Neural cell (in vitro differentiated cells): ENCODE data around the gene HMGCL. TPM values are rescaled to one million over a fixed set of nuclear protein-coding genes. Genes with fewer than 3 reads are reported as not detected.

Experiments
- H2AFZ ChIP-seq: fragments of 200-600, 300-800 bp; sonication (generic), shearing (Covaris generic); 2 replicates; pipeline ENCODE4 v1.6.0; 2014; ENCODE audit warnings: low read depth, mild to moderate bottlenecking, antibody characterized with exemption, low read length, moderate library complexity
- H3F3A ChIP-seq: fragments of 200-600 bp; shearing (Covaris generic); 2 replicates; pipeline ENCODE4 v1.6.1; 2016; ENCODE audit warnings: mild to moderate bottlenecking, moderate library complexity, mixed read lengths, antibody characterized with exemption, low read length; ENCODE audit not compliant: insufficient read depth, poor library complexity, severe bottlenecking
- H3K27ac ChIP-seq: fragments of 200-600, 300-800 bp; sonication (generic), shearing (Covaris generic); 2 replicates; pipeline ENCODE4 v1.5.1; 2014; ENCODE audit warnings: mild to moderate bottlenecking, low read length, moderate library complexity
- H3K27me3 ChIP-seq: fragments of 300-800, 200-600 bp; sonication (generic), shearing (Covaris generic); 2 replicates; pipeline ENCODE4 v1.6.0; 2014; ENCODE audit warnings: mild to moderate bottlenecking, low read depth, low read length, moderate library complexity; ENCODE audit not compliant: insufficient read depth
- H3K36me3 ChIP-seq: fragments of 300-800, 200-600 bp; sonication (generic), shearing (Covaris generic); 2 replicates; pipeline ENCODE4 v1.5.1; 2014; ENCODE audit warnings: mild to moderate bottlenecking, antibody characterized with exemption, low read length, moderate library complexity; ENCODE audit not compliant: insufficient read depth
- H3K4me2 ChIP-seq: fragments of 300-800, 200-600 bp; sonication (generic), shearing (Covaris generic); 2 replicates; pipeline ENCODE4 v1.6.0; 2014; ENCODE audit warnings: mild to moderate bottlenecking, low read length
- H3K4me3 ChIP-seq: fragments of 300-800, 200-600 bp; sonication (generic), shearing (Covaris generic); 2 replicates; pipeline ENCODE4 v1.5.1; 2014; ENCODE audit warnings: mild to moderate bottlenecking, low read length, moderate library complexity
- H3K79me2 ChIP-seq: fragments of 200-600 bp; shearing (Covaris generic); replicated peaks from 2 replicates; pipeline ENCODE4 v1.6.0; 2014; ENCODE audit warnings: mild to moderate bottlenecking, low read length, moderate library complexity; ENCODE audit not compliant: insufficient read depth
- H3K9ac ChIP-seq: fragments of 300-800, 200-600 bp; sonication (generic), shearing (Covaris generic); 2 replicates; pipeline ENCODE4 v1.6.1; 2016; ENCODE audit warnings: mild to moderate bottlenecking, low read length, mixed read lengths
- H3K9me2 ChIP-seq: fragments of 200-600 bp; shearing (Covaris generic); 2 replicates; pipeline ENCODE4 v1.6.1; 2016; ENCODE audit warnings: mild to moderate bottlenecking, low read length, mixed read lengths; ENCODE audit not compliant: insufficient read depth
- H3K9me3 ChIP-seq: fragments of 200-600, 300-800 bp; sonication (generic), shearing (Covaris generic); 2 replicates; pipeline ENCODE4 v1.6.1; 2016; ENCODE audit warnings: mild to moderate bottlenecking, mixed run types, low read length, moderate library complexity, mixed read lengths
- H4K20me1 ChIP-seq: fragments of 200-600 bp; shearing (Covaris generic); 2 replicates; pipeline ENCODE4 v1.6.1; 2016; ENCODE audit warnings: mild to moderate bottlenecking, mixed run types; ENCODE audit not compliant: insufficient read depth
- CTCF ChIP-seq: fragments of 450-650 bp; IDR thresholded peaks from 2 replicates; pipeline ENCODE4 v1.5.1; 2014; ENCODE audit warnings: antibody characterized with exemption, mild to moderate bottlenecking, moderate library complexity; ENCODE audit not compliant: poor library complexity, severe bottlenecking
- EP300 ChIP-seq: fragments of 450-650 bp; conservative IDR thresholded peaks from 2 replicates; pipeline ENCODE4 v1.6.1; 2014; ENCODE audit warnings: antibody characterized with exemption, mild to moderate bottlenecking, moderate library complexity; ENCODE audit not compliant: poor library complexity, severe bottlenecking
- EZH2 ChIP-seq: fragments of 200-600, 300-800 bp; shearing (Covaris generic), sonication (generic); IDR thresholded peaks from 2 replicates; pipeline ENCODE4 v1.6.1; 2014; ENCODE audit warnings: antibody characterized with exemption, low read length, borderline replicate concordance, mild to moderate bottlenecking; ENCODE audit not compliant: insufficient read depth, poor library complexity, severe bottlenecking
- MXI1 ChIP-seq: fragments of 450-650 bp; conservative IDR thresholded peaks from 2 replicates; pipeline ENCODE4 v1.6.1; 2014; ENCODE audit warnings: antibody characterized with exemption, mild to moderate bottlenecking; ENCODE audit not compliant: poor library complexity, severe bottlenecking
- POLR2AphosphoS5 ChIP-seq: IDR thresholded peaks from 2 replicates; pipeline ENCODE4 v1.6.1; 2012
- RAD21 ChIP-seq: fragments of 450-650 bp; conservative IDR thresholded peaks from 2 replicates; pipeline ENCODE4 v1.6.1; 2014; ENCODE audit warnings: antibody characterized with exemption, mild to moderate bottlenecking, moderate library complexity
- SMC3 ChIP-seq: fragments of 450-650 bp; conservative IDR thresholded peaks from 2 replicates; pipeline ENCODE4 v1.6.1; 2014; ENCODE audit warnings: antibody characterized with exemption, mild to moderate bottlenecking, moderate library complexity; ENCODE audit not compliant: poor library complexity
- TAF1 ChIP-seq: IDR thresholded peaks from 2 replicates; pipeline ENCODE4 v1.6.1; 2012; ENCODE audit warnings: low read depth
- polyA plus RNA-seq: library from polyadenylated mRNA; depleted of rRNA; stranded (reverse); fragments of >200 nt; gene quantifications from 2 replicates; pipeline ENCODE4 v1.2.3, GENCODE V29; 2014
- TF ChIP-seq, protein P1 (sequence below): IDR thresholded peaks from 2 replicates; pipeline ENCODE4 v1.6.1; 2012; ENCODE audit warnings: borderline replicate concordance

The HMGCL gene
- polyA plus RNA-seq, 1 donor from 2014 or later = 27.6 TPM

- peaks cover 18% of the 10 kb centered on the region for H3K79me2 ChIP-seq
- H3K9ac ChIP-seq = peak within 1 kb of the TSS; percentile 83
- TF ChIP-seq RAD21 (no peak), EZH2 (no peak), CTCF (peak; percentile 38), POLR2AphosphoS5 (no peak), MXI1 (peak; percentile 79), EP300 (peak; percentile 35), TAF1 (peak; percentile 46), SMC3 (peak; percentile 30)
- TF ChIP-seq, protein P1, sequence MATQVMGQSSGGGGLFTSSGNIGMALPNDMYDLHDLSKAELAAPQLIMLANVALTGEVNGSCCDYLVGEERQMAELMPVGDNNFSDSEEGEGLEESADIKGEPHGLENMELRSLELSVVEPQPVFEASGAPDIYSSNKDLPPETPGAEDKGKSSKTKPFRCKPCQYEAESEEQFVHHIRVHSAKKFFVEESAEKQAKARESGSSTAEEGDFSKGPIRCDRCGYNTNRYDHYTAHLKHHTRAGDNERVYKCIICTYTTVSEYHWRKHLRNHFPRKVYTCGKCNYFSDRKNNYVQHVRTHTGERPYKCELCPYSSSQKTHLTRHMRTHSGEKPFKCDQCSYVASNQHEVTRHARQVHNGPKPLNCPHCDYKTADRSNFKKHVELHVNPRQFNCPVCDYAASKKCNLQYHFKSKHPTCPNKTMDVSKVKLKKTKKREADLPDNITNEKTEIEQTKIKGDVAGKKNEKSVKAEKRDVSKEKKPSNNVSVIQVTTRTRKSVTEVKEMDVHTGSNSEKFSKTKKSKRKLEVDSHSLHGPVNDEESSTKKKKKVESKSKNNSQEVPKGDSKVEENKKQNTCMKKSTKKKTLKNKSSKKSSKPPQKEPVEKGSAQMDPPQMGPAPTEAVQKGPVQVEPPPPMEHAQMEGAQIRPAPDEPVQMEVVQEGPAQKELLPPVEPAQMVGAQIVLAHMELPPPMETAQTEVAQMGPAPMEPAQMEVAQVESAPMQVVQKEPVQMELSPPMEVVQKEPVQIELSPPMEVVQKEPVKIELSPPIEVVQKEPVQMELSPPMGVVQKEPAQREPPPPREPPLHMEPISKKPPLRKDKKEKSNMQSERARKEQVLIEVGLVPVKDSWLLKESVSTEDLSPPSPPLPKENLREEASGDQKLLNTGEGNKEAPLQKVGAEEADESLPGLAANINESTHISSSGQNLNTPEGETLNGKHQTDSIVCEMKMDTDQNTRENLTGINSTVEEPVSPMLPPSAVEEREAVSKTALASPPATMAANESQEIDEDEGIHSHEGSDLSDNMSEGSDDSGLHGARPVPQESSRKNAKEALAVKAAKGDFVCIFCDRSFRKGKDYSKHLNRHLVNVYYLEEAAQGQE = no peak
- no peaks in the 10 kb centered on the region for H3K9me2 ChIP-seq
- no peaks in the 10 kb centered on the region for H3K27me3 ChIP-seq
- H3K36me3 ChIP-seq = no peaks in the 10 kb centered on the region
- peak within 1 kb of the TSS; percentile 69 for H3K27ac ChIP-seq
- no peaks in the 10 kb centered on the region for H3F3A ChIP-seq
- H3K4me2 ChIP-seq = peak within 1 kb of the TSS; percentile 88
- no peaks in the 10 kb centered on the region for H3K9me3 ChIP-seq
- H2AFZ ChIP-seq = peak within 1 kb of the TSS; percentile 89
- H3K4me3 ChIP-seq = peak within 1 kb of the TSS; percentile 77
- H4K20me1 ChIP-seq = no peaks in the 10 kb centered on the region
Observed at GRCh38 chr1:23790696-23791515, 34.3 kb downstream of the HMGCL start, which contains the start of gene LYPLA2. TSS of gene LYPLA2 (plus strand) at chr1:23791145. CDS start at chr1:23792683, 1,538 bp downstream.

DNA sequence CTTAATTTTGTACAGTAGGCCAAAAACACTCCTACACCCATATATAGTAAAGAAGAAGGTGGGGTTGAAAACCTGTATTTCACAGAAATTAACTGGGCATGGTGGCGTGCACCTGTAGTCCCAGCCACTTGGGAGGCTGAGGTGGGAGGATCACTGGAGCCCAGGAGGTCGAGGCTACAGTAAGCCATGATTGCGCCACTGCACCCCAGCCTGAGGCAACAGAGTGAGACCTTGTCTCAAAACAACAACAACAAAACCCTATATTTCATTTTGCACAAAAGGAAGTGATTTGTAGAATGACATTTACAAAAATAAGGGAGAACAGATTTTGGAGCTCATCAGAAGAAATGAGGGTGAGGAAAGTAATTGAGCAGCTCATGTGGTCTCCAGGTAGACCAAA lies 36.5 kb downstream of the HMGCL start:
- no peak overlapping the region for H3K4me3 ChIP-seq
- H3K9ac ChIP-seq = no peak overlapping the region
- H3K79me2 ChIP-seq = peaks cover 18% of the 10 kb centered on the region
- H3F3A ChIP-seq = no peaks in the 10 kb centered on the region
- H2AFZ ChIP-seq = no peak overlapping the region
- H3K27me3 ChIP-seq = no peaks in the 10 kb centered on the region
- no peaks in the 10 kb centered on the region for H3K9me2 ChIP-seq
- H4K20me1 ChIP-seq = no peaks in the 10 kb centered on the region
- no peaks in the 10 kb centered on the region for H3K9me3 ChIP-seq
- no peaks in the 10 kb centered on the region for H3K36me3 ChIP-seq
- TF ChIP-seq POLR2AphosphoS5 = no peak
- H3K27ac ChIP-seq = no peak overlapping the region
- H3K4me2 ChIP-seq = no peak overlapping the region
